DMS 273 (cell line): Measurements from ENCODE around the gene INF2.

ENCODE experiments used
- DNase-seq: peaks from one replicate; lab custom pipeline; 2025; ENCODE audit not compliant: unreplicated experiment; lab: John Stamatoyannopoulos, UW

INF2 gene

DNA sequence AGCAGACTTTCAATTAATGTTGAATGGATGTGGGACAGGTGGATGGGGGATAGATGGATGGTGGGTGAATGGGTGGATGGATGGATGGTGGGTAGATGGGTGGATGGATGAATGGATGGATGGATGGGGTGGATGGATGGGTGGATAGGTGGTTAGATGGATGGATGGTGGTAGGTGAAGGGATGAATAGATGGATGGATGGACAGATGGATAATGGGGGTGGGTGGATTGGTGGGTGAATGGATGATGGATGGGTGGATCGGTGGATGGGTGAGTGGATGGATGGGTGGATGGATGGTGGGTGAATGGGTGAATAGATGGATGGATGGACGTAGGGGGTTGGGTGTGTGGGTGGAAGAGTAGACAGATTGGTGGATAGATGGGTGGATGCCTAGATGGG, 14.0 kb upstream of the INF2 start:
- DNase-seq, result no peak

DNA sequence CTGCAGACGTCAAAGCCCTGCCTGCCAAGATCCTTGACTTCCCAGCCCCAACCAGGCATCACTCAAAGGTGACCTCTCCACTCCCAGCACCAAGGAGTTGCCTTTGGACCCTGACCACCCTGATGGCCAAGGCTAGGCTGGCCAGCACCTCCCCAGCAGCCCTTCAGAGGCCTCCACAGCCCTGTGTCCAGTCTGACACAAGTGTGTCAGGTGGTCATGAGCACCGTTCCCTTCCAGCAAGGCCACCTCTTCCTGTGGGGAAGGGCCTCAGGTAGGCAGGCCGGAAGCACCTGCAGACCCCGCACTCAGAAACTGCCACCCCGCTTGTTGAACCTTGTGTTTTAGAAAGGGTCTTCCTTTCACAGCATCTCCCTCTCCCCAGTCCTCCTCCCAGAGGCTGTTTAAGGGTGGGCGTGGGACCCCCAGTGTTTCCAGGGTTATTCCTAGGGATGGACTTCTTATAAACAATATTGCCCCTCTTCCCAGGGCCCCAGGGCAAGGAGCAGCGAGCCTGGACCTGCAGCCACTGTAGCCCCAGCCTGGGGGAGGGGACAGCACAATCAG, 13.2 kb upstream of the INF2 start:
- no peak for DNase-seq

GRCh38 chr14:104676694-104677511, 12.5 kb upstream of the INF2 start:
- no peak for DNase-seq

- DNase-seq, result peak; percentile 91
These were observed 11.7 kb upstream of the INF2 start for GRCh38 chr14:104677512-104678332.

- peak; percentile 65 for DNase-seq
These were observed 11.1 kb upstream of the INF2 start for GRCh38 chr14:104678346-104678745.

GRCh38 chr14:104678901-104679705, 10.3 kb upstream of the INF2 start:
- no peak for DNase-seq

DNA sequence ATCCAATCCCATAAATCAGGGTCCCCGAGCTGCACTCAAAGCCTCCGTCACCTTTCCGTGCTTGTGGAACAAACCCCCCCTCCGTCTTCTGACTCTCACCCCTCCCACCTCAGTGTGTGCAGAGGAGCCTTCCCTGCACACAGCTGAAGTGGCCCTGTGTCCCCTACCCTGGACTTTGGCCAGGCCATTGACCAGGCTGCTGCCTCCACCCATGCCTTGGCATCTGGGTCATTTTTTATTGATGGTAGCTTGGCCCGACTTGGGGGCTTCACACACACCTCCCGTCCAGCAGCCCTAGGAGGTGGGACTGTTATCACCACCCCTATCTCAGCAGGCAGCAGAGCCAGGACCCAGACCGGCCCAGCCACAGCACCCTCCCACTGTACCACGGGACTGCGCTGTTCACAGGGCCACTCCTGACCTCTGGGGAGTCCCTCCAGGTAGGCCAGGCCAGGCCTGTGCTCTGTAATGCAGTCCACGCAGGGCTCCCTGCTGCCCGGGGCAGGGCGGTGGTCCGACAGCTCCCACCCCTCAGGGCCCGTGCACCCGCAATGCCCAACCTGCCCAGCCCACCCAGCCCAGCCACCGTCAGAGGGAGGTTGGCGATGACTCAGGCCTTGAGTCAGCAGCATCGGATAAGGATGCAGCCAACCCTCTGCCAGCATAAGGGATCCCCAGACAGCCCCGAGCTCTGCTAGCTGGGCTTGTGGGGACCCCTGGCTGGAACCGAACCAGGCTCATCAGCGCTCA, 9.2 kb upstream of the INF2 start:
- DNase-seq, result peak; percentile 57

GRCh38 chr14:104680806-104681688, 8.4 kb upstream of the INF2 start:
- DNase-seq, result peak; percentile 77

- peak; percentile 72 for DNase-seq
These were observed 7.7 kb upstream of the INF2 start for GRCh38 chr14:104681689-104682074.

DNA sequence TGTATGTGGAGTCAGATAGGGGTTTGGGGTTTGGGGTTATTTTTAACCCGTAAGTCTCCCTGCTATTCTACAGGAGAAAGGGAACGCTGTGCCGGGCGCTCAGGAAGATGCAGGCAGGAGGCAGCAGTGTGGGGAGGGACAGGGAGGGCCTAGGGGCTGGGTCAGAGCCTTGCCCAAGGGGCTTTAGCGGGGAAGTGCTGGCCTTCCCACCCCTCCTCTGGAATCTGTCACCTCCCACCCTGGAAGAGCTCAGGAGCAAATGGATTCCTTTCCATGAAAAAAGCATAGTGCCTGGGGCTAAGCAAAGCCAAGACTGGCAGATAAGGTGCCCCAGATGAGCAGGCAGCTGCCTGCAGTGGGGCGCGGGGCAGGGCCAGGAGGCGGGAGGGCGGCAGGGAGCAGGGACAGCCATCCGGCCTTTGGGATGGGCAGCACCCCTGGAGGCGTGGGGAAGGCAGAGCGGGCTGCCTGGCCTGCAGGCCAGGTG, 7.3 kb upstream of the INF2 start:
- DNase-seq, result no peak

- DNase-seq, result no peak
These were observed 5.6 kb upstream of the INF2 start for GRCh38 chr14:104683653-104684448.

- DNase-seq, result no peak
These were observed 5.0 kb upstream of the INF2 start for GRCh38 chr14:104684449-104684821.

- DNase-seq, result no peak
These were observed 4.0 kb upstream of the INF2 start for GRCh38 chr14:104685216-104685997.

GRCh38 chr14:104685998-104686610, 3.3 kb upstream of the INF2 start:
- no peak for DNase-seq

DNA sequence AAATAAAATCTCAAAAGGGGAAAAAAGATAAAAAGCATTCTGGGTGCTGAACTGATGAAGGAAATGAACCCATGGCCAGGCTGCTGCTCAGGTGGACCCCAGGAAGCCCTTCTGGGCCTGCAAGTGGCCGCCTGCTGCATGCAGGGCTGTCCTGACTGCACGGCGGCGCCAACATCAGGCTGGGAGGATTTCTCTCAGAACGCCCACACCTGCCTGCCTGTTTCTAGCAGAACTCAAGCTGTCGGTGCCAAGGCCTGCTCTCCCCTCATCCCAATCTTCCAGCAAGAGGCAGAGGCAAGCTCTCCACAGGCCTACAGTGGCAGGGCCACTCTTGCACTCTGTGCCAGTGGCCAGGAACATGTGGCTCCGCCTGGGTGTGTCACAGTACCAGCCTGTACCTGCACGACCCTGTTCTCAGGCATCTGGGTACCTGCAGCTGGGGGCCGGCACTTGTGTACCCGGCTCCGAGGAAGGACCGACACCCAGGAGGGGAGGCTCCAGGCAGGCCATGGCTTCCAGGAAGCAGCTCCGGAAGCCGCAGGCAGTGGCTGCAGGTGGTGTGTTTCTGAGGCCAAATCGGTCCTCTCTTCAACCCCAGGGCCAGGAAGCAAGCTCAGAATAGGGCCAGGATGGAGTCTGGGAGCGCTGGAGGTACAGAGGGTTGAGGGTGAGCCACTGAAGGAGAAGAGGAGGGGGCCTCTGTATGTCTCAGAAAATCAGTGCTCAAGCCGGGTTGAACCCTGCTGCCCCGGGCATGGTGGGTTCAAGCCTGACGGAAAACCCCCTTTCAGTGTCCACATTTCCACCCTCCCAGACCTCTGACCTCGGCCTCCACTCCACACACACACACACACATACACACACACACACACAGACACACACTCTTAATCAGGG, 2.5 kb upstream of the INF2 start:
- peak; percentile 44 for DNase-seq
